WTC11 (cell line): ENCODE data around the gene TP73. TPM values are rescaled to one million over a fixed set of nuclear protein-coding genes. Genes with fewer than 3 reads are reported as not detected.

Experiments
- ATAC-seq: fragments of 200-7000 bp; cut with Tn5 transposase; 2 replicates; pipeline ENCODE4 v1.10.0; 2021; ENCODE audit warnings: mild to moderate bottlenecking, moderate library complexity
- CTCF ChIA-PET: fragments of 300-600 bp; sonication (Branson Sonifier 250); formaldehyde crosslinking; loops from one replicate; lab custom pipeline; 2021; ENCODE audit warnings: antibody characterized with exemption; lab: Charles Lee
- POLR2A ChIA-PET: fragments of 350-600 bp; sonication (Branson Sonifier 250); formaldehyde crosslinking; loops from one replicate; lab custom pipeline; 2021; ENCODE audit warnings: antibody characterized with exemption; lab: Charles Lee
- DNase-seq: peaks from one replicate; pipeline ENCODE4 v3.0.0; 2021; ENCODE audit warnings: low spot score
- H3K27ac Mint-ChIP-seq: 2 replicates; pipeline ENCODE4 v1.8.0; 2021; ENCODE audit warnings: mixed read lengths
- H3K27me3 Mint-ChIP-seq: 2 replicates; pipeline ENCODE4 v1.8.0; 2021; ENCODE audit warnings: low read depth, mild to moderate bottlenecking, moderate library complexity, mixed read lengths
- H3K36me3 Mint-ChIP-seq: 2 replicates; pipeline ENCODE4 v1.8.0; 2021; ENCODE audit warnings: mixed read lengths
- H3K4me1 Mint-ChIP-seq: 2 replicates; pipeline ENCODE4 v1.8.0; 2022; ENCODE audit warnings: mixed read lengths
- H3K4me3 Mint-ChIP-seq: 2 replicates; pipeline ENCODE4 v1.8.0; 2021; ENCODE audit warnings: mild to moderate bottlenecking, moderate library complexity, mixed read lengths
- H3K9me3 Mint-ChIP-seq: 2 replicates; pipeline ENCODE4 v1.8.0; 2021; ENCODE audit warnings: mixed read lengths
- ATF1 ChIP-seq: sonication (generic); formaldehyde crosslinking; IDR thresholded peaks from 2 replicates; pipeline ENCODE4 v1.8.1; 2023; ENCODE audit warnings: mild to moderate bottlenecking, moderate library complexity, missing genetic modification reagents
- ESRRA ChIP-seq: sonication (generic); formaldehyde crosslinking; IDR thresholded peaks from 2 replicates; pipeline ENCODE4 v1.8.1; 2022; ENCODE audit warnings: mild to moderate bottlenecking, missing genetic modification reagents, borderline replicate concordance
- FOXJ3 ChIP-seq: sonication (generic); formaldehyde crosslinking; IDR thresholded peaks from 2 replicates; pipeline ENCODE4 v1.9.0; 2021; ENCODE audit warnings: missing genetic modification reagents, mild to moderate bottlenecking, borderline replicate concordance
- FOXK1 ChIP-seq: sonication (generic); formaldehyde crosslinking; IDR thresholded peaks from 2 replicates; pipeline ENCODE4 v1.8.0; 2022; ENCODE audit warnings: mild to moderate bottlenecking, moderate library complexity, missing genetic modification reagents
- FOXP1 ChIP-seq: sonication (generic); formaldehyde crosslinking; IDR thresholded peaks from 2 replicates; pipeline ENCODE4 v1.8.0; 2022; ENCODE audit warnings: missing genetic modification reagents, mild to moderate bottlenecking, moderate library complexity, borderline replicate concordance
- HMGA2 ChIP-seq: fragments of 250-450 bp; sonication (Bioruptor Pico); IDR thresholded peaks from 2 replicates; pipeline ENCODE4 v1.4.0; 2021; ENCODE audit warnings: mild to moderate bottlenecking, moderate library complexity
- JAZF1 ChIP-seq: fragments of 250-450 bp; sonication (Bioruptor Pico); IDR thresholded peaks from 2 replicates; pipeline ENCODE4 v1.9.0; 2021; ENCODE audit warnings: moderate library complexity, mild to moderate bottlenecking, inconsistent platforms
- NFATC4 ChIP-seq: fragments of 250-450 bp; sonication (Bioruptor Pico); IDR thresholded peaks from 2 replicates; pipeline ENCODE4 v1.9.0; 2021; ENCODE audit warnings: mild to moderate bottlenecking
- NFYB ChIP-seq: sonication (generic); formaldehyde crosslinking; conservative IDR thresholded peaks from 2 replicates; pipeline ENCODE4 v1.8.0; 2022; ENCODE audit warnings: low read depth, missing genetic modification reagents
- NR2C2 ChIP-seq: sonication (generic); formaldehyde crosslinking; IDR thresholded peaks from 2 replicates; pipeline ENCODE4 v1.8.0; 2022; ENCODE audit warnings: mild to moderate bottlenecking, missing genetic modification reagents
- RORB ChIP-seq: fragments of 250-450 bp; sonication (Bioruptor Pico); IDR thresholded peaks from 2 replicates; pipeline ENCODE4 v1.9.0; 2021; ENCODE audit warnings: mild to moderate bottlenecking
- SMAD4 ChIP-seq: sonication (generic); formaldehyde crosslinking; IDR thresholded peaks from 2 replicates; pipeline ENCODE4 v1.8.0; 2022; ENCODE audit warnings: mild to moderate bottlenecking, missing genetic modification reagents
- TCF7 ChIP-seq: sonication (generic); formaldehyde crosslinking; IDR thresholded peaks from 2 replicates; pipeline ENCODE4 v1.8.0; 2022; ENCODE audit warnings: mild to moderate bottlenecking, low read depth, missing genetic modification reagents, moderate library complexity
- TP53 ChIP-seq: sonication (generic); formaldehyde crosslinking; IDR thresholded peaks from 2 replicates; pipeline ENCODE4 v1.8.1; 2023; ENCODE audit warnings: mild to moderate bottlenecking, missing genetic modification reagents
- ZNF121 ChIP-seq: sonication (generic); formaldehyde crosslinking; IDR thresholded peaks from 2 replicates; pipeline ENCODE4 v1.8.0; 2023; ENCODE audit warnings: missing genetic modification reagents
- ZNF219 ChIP-seq: sonication (generic); formaldehyde crosslinking; IDR thresholded peaks from 2 replicates; pipeline ENCODE4 v1.8.0; 2023; ENCODE audit warnings: missing genetic modification reagents, mild to moderate bottlenecking, borderline replicate concordance
- ZNF396 ChIP-seq: fragments of 250-450 bp; sonication (Bioruptor Pico); IDR thresholded peaks from 2 replicates; pipeline ENCODE4 v1.8.0; 2021; ENCODE audit warnings: mild to moderate bottlenecking, moderate library complexity, borderline replicate concordance
- total RNA-seq: library from RNA; stranded (reverse); gene quantifications from 3 replicates; pipeline ENCODE4 v1.2.3, GENCODE V29; 2021
- TF ChIP-seq, protein P1 (sequence below): sonication (generic); formaldehyde crosslinking; IDR thresholded peaks from 2 replicates; pipeline ENCODE4 v1.8.1; 2023; ENCODE audit warnings: mild to moderate bottlenecking, missing genetic modification reagents, moderate library complexity
- TF ChIP-seq, protein P2 (sequence below): fragments of 250-450 bp; sonication (Bioruptor Pico); IDR thresholded peaks from 2 replicates; pipeline ENCODE4 v1.9.0; 2021; ENCODE audit warnings: mild to moderate bottlenecking, borderline replicate concordance
- TF ChIP-seq, protein P3 (sequence below): sonication (generic); formaldehyde crosslinking; IDR thresholded peaks from 2 replicates; pipeline ENCODE4 v1.8.1; 2022; ENCODE audit warnings: mild to moderate bottlenecking, missing genetic modification reagents, moderate library complexity, borderline replicate concordance
- TF ChIP-seq, protein P4 (sequence below): sonication (generic); formaldehyde crosslinking; IDR thresholded peaks from 2 replicates; pipeline ENCODE4 v1.8.1; 2023; ENCODE audit warnings: mild to moderate bottlenecking, missing genetic modification reagents, moderate library complexity
- TF ChIP-seq, protein P5 (sequence below): sonication (generic); formaldehyde crosslinking; IDR thresholded peaks from 2 replicates; pipeline ENCODE4 v1.8.1; 2022; ENCODE audit warnings: low read depth, mild to moderate bottlenecking, moderate library complexity, missing genetic modification reagents, borderline replicate concordance
- TF ChIP-seq, protein P6 (sequence below): fragments of 200-600 bp; IDR thresholded peaks from 2 replicates; pipeline ENCODE4 v1.8.0; 2022; ENCODE audit warnings: antibody characterized with exemption
- TF ChIP-seq, protein P7 (sequence below): sonication (generic); formaldehyde crosslinking; IDR thresholded peaks from 2 replicates; pipeline ENCODE4 v1.8.1; 2022; ENCODE audit warnings: low read depth, missing genetic modification reagents, borderline replicate concordance

Gene TP73
- total RNA-seq, 1 experiment from 2014 or later: 5.7 TPM

DNA sequence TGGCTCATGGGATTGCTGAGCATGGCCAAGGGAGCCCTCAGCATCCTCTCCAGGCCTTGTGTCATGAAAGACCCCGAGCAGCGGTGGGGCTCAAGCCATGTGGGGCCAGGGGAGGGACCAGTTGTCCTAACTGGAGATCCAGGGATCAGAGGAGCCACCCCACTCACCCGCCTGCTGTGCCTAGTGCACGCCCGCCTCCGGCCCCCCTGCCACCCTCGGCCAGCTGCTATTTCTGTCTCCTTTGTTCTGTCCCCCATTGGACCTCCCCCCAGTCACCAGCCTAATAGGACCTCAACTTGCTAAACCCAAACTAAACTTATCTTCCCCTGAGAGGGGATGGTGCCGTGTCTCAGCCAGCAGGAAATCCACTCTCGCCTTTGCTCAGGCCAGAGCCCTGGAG lies 44.4 kb downstream of the TP73 start:
- TF ChIP-seq, protein P1, sequence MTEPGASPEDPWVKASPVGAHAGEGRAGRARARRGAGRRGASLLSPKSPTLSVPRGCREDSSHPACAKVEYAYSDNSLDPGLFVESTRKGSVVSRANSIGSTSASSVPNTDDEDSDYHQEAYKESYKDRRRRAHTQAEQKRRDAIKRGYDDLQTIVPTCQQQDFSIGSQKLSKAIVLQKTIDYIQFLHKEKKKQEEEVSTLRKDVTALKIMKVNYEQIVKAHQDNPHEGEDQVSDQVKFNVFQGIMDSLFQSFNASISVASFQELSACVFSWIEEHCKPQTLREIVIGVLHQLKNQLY (CRISPR knock-in tag): no peak
- TF ChIP-seq NR2C2 (CRISPR knock-in tag) (no peak), TP53 (CRISPR knock-in tag) (no peak), NFATC4 (CRISPR knock-in tag) (no peak), ESRRA (CRISPR knock-in tag) (no peak), FOXK1 (no peak), FOXJ3 (CRISPR knock-in tag) (no peak), TCF7 (CRISPR knock-in tag) (no peak), FOXP1 (CRISPR knock-in tag) (no peak), ZNF219 (CRISPR knock-in tag) (no peak)
- TF ChIP-seq, protein P2, sequence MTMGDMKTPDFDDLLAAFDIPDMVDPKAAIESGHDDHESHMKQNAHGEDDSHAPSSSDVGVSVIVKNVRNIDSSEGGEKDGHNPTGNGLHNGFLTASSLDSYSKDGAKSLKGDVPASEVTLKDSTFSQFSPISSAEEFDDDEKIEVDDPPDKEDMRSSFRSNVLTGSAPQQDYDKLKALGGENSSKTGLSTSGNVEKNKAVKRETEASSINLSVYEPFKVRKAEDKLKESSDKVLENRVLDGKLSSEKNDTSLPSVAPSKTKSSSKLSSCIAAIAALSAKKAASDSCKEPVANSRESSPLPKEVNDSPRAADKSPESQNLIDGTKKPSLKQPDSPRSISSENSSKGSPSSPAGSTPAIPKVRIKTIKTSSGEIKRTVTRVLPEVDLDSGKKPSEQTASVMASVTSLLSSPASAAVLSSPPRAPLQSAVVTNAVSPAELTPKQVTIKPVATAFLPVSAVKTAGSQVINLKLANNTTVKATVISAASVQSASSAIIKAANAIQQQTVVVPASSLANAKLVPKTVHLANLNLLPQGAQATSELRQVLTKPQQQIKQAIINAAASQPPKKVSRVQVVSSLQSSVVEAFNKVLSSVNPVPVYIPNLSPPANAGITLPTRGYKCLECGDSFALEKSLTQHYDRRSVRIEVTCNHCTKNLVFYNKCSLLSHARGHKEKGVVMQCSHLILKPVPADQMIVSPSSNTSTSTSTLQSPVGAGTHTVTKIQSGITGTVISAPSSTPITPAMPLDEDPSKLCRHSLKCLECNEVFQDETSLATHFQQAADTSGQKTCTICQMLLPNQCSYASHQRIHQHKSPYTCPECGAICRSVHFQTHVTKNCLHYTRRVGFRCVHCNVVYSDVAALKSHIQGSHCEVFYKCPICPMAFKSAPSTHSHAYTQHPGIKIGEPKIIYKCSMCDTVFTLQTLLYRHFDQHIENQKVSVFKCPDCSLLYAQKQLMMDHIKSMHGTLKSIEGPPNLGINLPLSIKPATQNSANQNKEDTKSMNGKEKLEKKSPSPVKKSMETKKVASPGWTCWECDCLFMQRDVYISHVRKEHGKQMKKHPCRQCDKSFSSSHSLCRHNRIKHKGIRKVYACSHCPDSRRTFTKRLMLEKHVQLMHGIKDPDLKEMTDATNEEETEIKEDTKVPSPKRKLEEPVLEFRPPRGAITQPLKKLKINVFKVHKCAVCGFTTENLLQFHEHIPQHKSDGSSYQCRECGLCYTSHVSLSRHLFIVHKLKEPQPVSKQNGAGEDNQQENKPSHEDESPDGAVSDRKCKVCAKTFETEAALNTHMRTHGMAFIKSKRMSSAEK: no peak
- TF ChIP-seq, protein P3, sequence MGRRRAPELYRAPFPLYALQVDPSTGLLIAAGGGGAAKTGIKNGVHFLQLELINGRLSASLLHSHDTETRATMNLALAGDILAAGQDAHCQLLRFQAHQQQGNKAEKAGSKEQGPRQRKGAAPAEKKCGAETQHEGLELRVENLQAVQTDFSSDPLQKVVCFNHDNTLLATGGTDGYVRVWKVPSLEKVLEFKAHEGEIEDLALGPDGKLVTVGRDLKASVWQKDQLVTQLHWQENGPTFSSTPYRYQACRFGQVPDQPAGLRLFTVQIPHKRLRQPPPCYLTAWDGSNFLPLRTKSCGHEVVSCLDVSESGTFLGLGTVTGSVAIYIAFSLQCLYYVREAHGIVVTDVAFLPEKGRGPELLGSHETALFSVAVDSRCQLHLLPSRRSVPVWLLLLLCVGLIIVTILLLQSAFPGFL (CRISPR knock-in tag): no peak
- TF ChIP-seq, protein P4, sequence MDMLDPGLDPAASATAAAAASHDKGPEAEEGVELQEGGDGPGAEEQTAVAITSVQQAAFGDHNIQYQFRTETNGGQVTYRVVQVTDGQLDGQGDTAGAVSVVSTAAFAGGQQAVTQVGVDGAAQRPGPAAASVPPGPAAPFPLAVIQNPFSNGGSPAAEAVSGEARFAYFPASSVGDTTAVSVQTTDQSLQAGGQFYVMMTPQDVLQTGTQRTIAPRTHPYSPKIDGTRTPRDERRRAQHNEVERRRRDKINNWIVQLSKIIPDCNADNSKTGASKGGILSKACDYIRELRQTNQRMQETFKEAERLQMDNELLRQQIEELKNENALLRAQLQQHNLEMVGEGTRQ: no peak
- TF ChIP-seq, protein P5, sequence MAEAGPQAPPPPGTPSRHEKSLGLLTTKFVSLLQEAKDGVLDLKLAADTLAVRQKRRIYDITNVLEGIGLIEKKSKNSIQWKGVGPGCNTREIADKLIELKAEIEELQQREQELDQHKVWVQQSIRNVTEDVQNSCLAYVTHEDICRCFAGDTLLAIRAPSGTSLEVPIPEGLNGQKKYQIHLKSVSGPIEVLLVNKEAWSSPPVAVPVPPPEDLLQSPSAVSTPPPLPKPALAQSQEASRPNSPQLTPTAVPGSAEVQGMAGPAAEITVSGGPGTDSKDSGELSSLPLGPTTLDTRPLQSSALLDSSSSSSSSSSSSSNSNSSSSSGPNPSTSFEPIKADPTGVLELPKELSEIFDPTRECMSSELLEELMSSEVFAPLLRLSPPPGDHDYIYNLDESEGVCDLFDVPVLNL (CRISPR knock-in tag): no peak
- TF ChIP-seq, protein P6, sequence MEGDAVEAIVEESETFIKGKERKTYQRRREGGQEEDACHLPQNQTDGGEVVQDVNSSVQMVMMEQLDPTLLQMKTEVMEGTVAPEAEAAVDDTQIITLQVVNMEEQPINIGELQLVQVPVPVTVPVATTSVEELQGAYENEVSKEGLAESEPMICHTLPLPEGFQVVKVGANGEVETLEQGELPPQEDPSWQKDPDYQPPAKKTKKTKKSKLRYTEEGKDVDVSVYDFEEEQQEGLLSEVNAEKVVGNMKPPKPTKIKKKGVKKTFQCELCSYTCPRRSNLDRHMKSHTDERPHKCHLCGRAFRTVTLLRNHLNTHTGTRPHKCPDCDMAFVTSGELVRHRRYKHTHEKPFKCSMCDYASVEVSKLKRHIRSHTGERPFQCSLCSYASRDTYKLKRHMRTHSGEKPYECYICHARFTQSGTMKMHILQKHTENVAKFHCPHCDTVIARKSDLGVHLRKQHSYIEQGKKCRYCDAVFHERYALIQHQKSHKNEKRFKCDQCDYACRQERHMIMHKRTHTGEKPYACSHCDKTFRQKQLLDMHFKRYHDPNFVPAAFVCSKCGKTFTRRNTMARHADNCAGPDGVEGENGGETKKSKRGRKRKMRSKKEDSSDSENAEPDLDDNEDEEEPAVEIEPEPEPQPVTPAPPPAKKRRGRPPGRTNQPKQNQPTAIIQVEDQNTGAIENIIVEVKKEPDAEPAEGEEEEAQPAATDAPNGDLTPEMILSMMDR: no peak
- Mint-ChIP-seq H3K4me3 (no peak overlapping the region), H3K9me3 (no peaks in the 10 kb centered on the region), H3K27me3 (peaks cover 5% of the 10 kb centered on the region), H3K27ac (no peak overlapping the region), H3K36me3 (no peaks in the 10 kb centered on the region), H3K4me1 (peaks cover 10% of the 10 kb centered on the region)
- ATAC-seq (no peak), DNase-seq (no peak)
- ChIA-PET CTCF (interaction anchor here (0.6 to 2.3 kb wide), 6 partner anchors 10 to 44 kb away, joined by 4 to 28 read pairs (median 11); no protein-coding TSS in a partner anchor), POLR2A (no interaction called here)

DNA sequence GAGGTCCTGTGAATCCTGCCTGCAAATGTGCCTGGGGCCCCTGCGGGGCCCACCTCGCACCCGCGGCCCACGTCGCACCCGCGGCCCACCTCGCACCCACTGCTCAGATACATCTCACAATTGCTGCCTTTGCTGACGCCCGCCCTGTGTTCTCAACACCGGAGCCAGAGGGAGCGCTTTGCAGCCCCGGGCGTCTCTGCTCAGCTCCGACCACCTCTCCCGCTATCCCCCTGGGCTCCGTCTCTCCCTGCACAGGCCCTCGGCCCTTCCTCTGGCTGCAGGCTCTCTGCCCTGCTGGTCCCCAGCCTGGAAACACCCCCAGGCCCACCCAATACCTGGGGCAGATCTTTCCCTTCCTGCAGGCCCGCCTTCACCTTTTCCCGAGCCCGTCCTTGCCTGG lies 44.8 kb downstream of the TP73 start:
- Mint-ChIP-seq H3K27ac (no peak overlapping the region), H3K9me3 (no peaks in the 10 kb centered on the region), H3K27me3 (peaks cover 5% of the 10 kb centered on the region), H3K4me3 (no peak overlapping the region), H3K36me3 (no peaks in the 10 kb centered on the region), H3K4me1 (peaks cover 10% of the 10 kb centered on the region)
- ATAC-seq (no peak), DNase-seq (no peak)
- POLR2A ChIA-PET: no interaction called here
- CTCF ChIA-PET: interaction anchor here (1.6 kb wide), 1 partner anchor 27 kb away, joined by 6 read pairs; no protein-coding TSS in a partner anchor
- TF ChIP-seq, protein P5 (CRISPR knock-in tag): no peak
- TF ChIP-seq, protein P7, sequence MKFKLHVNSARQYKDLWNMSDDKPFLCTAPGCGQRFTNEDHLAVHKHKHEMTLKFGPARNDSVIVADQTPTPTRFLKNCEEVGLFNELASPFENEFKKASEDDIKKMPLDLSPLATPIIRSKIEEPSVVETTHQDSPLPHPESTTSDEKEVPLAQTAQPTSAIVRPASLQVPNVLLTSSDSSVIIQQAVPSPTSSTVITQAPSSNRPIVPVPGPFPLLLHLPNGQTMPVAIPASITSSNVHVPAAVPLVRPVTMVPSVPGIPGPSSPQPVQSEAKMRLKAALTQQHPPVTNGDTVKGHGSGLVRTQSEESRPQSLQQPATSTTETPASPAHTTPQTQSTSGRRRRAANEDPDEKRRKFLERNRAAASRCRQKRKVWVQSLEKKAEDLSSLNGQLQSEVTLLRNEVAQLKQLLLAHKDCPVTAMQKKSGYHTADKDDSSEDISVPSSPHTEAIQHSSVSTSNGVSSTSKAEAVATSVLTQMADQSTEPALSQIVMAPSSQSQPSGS (CRISPR knock-in tag): no peak
- TF ChIP-seq TCF7 (CRISPR knock-in tag) (no peak), JAZF1 (CRISPR knock-in tag) (no peak), ZNF121 (CRISPR knock-in tag) (no peak), ZNF396 (CRISPR knock-in tag) (no peak), HMGA2 (CRISPR knock-in tag) (no peak), SMAD4 (CRISPR knock-in tag) (no peak), RORB (CRISPR knock-in tag) (no peak), ATF1 (CRISPR knock-in tag) (no peak), NFYB (CRISPR knock-in tag) (no peak)
